SH-SY5Y (cell line): ENCODE data around the gene LNPK.

Source experiments
- GATA2 ChIP-seq: IDR thresholded peaks from 2 replicates; pipeline ENCODE4 v1.6.1; 2011; ENCODE audit warnings: mild to moderate bottlenecking, low read depth, low read length
- GATA3 ChIP-seq: IDR thresholded peaks from 2 replicates; pipeline ENCODE4 v1.6.1; 2011; ENCODE audit warnings: low read depth, mild to moderate bottlenecking, low read length, moderate library complexity

- no peak for TF ChIP-seq GATA2
- TF ChIP-seq GATA3, result no peak
Measured at GRCh38 chr2:175955136-175955535, 46.9 kb downstream of the LNPK start.
